ENCODE results near the gene ACE. TPM values are rescaled to one million over a fixed set of nuclear protein-coding genes. Genes with fewer than 3 reads are reported as not detected.

ACE gene
- total and polyA plus RNA-seq, 4 donors, result 1.1 to 6.9 (median 2.4) TPM

GRCh38 chr17:63488851-63489250, 12.0 kb downstream of the ACE start:
- H3K4me3 ChIP-seq (ENCODE audit: low read depth in 1 of 3, low read length in 3 of 3), result no peak overlapping the region
- H3K4me1 ChIP-seq (ENCODE audit: control insufficient read depth in 4 of 4, insufficient read depth in 4 of 4, low read length in 3 of 4), result no peaks in the 10 kb centered on the region
- no peak overlapping the region for H3K27ac ChIP-seq (ENCODE audit: low read depth in 1 of 2, low read length in 2 of 2)
- DNase-seq (ENCODE audit: low spot score), result no peak
- no peak for TF ChIP-seq JUND (IDR thresholded peaks at IDR 0.05)
- no peak for TF ChIP-seq SP1 (IDR thresholded peaks at IDR 0.05)
- no peak for TF ChIP-seq REST (IDR thresholded peaks at IDR 0.05)
- no peak for TF ChIP-seq RAD21 (IDR thresholded peaks at IDR 0.05)
- TF ChIP-seq EGR1 (IDR thresholded peaks at IDR 0.05; ENCODE audit: low read depth in 2 of 2), result no peak
- no peak for TF ChIP-seq TAF1 (conservative IDR thresholded peaks at IDR 0.05)
- no peaks in the 10 kb centered on the region for H3K27me3 ChIP-seq (ENCODE audit: control insufficient read depth in 4 of 4, insufficient read depth in 4 of 4, low read length in 3 of 4)
- no peaks in the 10 kb centered on the region for H3K36me3 ChIP-seq (ENCODE audit: control insufficient read depth in 4 of 4, insufficient read depth in 3 of 4, low read depth in 1 of 4, low read length in 3 of 4)
- H3K9ac ChIP-seq (ENCODE audit: low read depth in 1 of 2, low read length in 2 of 2), result no peak overlapping the region
- WGBS, result 95% methylated on average over 10 of the region's 10 CpGs
- no peaks in the 10 kb centered on the region for H3K9me3 ChIP-seq (ENCODE audit: control insufficient read depth in 4 of 4, low read length in 3 of 4)

GRCh38 chr17:63489291-63489690, 12.4 kb downstream of the ACE start:
- H3K27ac ChIP-seq (ENCODE audit: low read depth in 1 of 2, low read length in 2 of 2), result no peak overlapping the region
- H3K36me3 ChIP-seq (ENCODE audit: control insufficient read depth in 4 of 4, insufficient read depth in 3 of 4, low read depth in 1 of 4, low read length in 3 of 4), result no peaks in the 10 kb centered on the region
- H3K4me1 ChIP-seq (ENCODE audit: control insufficient read depth in 4 of 4, insufficient read depth in 4 of 4, low read length in 3 of 4), result no peaks in the 10 kb centered on the region
- H3K9ac ChIP-seq (ENCODE audit: low read depth in 1 of 2, low read length in 2 of 2), result no peak overlapping the region
- TF ChIP-seq TAF1 (conservative IDR thresholded peaks at IDR 0.05), result no peak
- no peak for TF ChIP-seq HNF4A (conservative IDR thresholded peaks at IDR 0.05)
- TF ChIP-seq RXRA (IDR thresholded peaks at IDR 0.05), result no peak
- TF ChIP-seq FOXA2 (IDR thresholded peaks at IDR 0.05), result no peak
- no peak for TF ChIP-seq GABPA (IDR thresholded peaks at IDR 0.05 in 1 of 2, conservative IDR thresholded peaks at IDR 0.05 in 1 of 2)
- no peak for TF ChIP-seq HNF4G (IDR thresholded peaks at IDR 0.05)
- no peak for TF ChIP-seq ZBTB33 (IDR thresholded peaks at IDR 0.05)
- TF ChIP-seq NR2F2 (IDR thresholded peaks at IDR 0.05), result no peak
- TF ChIP-seq RAD21 (IDR thresholded peaks at IDR 0.05), result no peak
- no peak for TF ChIP-seq YY1 (IDR thresholded peaks at IDR 0.05)
- TF ChIP-seq CTCF (IDR thresholded peaks at IDR 0.05; ENCODE audit: low read depth, low read length, missing input control), result no peak
- no peak for TF ChIP-seq SP1 (IDR thresholded peaks at IDR 0.05)
- no peak for TF ChIP-seq REST (IDR thresholded peaks at IDR 0.05)
- no peaks in the 10 kb centered on the region for H3K9me3 ChIP-seq (ENCODE audit: control insufficient read depth in 4 of 4, low read length in 3 of 4)
- H3K4me3 ChIP-seq (ENCODE audit: low read depth in 1 of 3, low read length in 3 of 3), result no peak overlapping the region
- no peak for DNase-seq (ENCODE audit: low spot score)
- no peaks in the 10 kb centered on the region for H3K27me3 ChIP-seq (ENCODE audit: control insufficient read depth in 4 of 4, insufficient read depth in 4 of 4, low read length in 3 of 4)
- WGBS, result 91% methylated on average over 6 of the region's 6 CpGs
